GM12801 (cell line): ENCODE results near the gene LUC7L2.

Source experiments
- TF ChIP-seq, protein P1 (sequence below): IDR thresholded peaks from one replicate; pipeline ENCODE4 v1.5.1; 2011; ENCODE audit warnings: control low read depth; ENCODE audit not compliant: insufficient read length; ENCODE audit errors: extremely low read depth

LUC7L2 gene

GRCh38 chr7:139446051-139446890 is 86.6 kb downstream of the LUC7L2 start:
- TF ChIP-seq, protein P1, sequence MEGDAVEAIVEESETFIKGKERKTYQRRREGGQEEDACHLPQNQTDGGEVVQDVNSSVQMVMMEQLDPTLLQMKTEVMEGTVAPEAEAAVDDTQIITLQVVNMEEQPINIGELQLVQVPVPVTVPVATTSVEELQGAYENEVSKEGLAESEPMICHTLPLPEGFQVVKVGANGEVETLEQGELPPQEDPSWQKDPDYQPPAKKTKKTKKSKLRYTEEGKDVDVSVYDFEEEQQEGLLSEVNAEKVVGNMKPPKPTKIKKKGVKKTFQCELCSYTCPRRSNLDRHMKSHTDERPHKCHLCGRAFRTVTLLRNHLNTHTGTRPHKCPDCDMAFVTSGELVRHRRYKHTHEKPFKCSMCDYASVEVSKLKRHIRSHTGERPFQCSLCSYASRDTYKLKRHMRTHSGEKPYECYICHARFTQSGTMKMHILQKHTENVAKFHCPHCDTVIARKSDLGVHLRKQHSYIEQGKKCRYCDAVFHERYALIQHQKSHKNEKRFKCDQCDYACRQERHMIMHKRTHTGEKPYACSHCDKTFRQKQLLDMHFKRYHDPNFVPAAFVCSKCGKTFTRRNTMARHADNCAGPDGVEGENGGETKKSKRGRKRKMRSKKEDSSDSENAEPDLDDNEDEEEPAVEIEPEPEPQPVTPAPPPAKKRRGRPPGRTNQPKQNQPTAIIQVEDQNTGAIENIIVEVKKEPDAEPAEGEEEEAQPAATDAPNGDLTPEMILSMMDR: no peak

DNA sequence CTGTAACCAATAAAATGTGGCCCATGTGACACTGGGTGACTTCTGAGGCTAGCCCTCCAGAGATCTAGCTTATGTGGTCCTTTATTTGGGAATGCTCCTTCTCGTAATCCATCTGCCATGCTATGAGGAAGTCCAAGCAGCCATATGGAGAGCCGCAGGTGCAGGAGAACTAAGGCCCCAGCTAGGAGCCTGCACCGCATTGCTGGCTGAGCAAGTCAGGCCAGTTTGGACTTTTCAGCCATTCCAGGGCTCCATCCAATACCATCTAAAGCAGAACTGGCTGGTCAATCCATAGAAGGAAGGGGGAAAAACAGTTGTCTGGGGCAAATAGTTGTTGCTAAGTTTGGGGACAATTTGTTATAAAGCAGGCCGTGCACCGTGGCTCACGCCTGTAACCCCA is 91.2 kb downstream of the LUC7L2 start:
- TF ChIP-seq, protein P1: no peak

DNA sequence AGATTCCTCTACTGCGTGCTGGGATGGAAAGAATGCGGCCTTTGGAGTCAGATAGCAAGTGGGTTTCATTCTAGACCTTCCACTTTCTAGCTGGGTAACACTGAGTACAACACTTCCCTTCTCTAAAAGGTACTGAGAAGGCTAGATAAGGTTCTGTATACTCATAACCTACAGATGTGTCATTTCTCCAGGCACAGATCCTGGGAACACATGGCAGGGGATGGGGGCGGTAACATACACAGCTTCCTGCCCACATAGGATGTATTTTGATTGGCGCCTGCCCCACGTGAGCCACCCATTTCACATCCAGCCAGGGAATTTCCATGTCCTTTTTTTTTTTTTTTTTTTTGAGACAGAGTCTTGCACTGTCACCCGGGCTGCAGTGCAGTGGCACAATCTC is 91.9 kb downstream of the LUC7L2 start:
- TF ChIP-seq, protein P1: no peak

DNA sequence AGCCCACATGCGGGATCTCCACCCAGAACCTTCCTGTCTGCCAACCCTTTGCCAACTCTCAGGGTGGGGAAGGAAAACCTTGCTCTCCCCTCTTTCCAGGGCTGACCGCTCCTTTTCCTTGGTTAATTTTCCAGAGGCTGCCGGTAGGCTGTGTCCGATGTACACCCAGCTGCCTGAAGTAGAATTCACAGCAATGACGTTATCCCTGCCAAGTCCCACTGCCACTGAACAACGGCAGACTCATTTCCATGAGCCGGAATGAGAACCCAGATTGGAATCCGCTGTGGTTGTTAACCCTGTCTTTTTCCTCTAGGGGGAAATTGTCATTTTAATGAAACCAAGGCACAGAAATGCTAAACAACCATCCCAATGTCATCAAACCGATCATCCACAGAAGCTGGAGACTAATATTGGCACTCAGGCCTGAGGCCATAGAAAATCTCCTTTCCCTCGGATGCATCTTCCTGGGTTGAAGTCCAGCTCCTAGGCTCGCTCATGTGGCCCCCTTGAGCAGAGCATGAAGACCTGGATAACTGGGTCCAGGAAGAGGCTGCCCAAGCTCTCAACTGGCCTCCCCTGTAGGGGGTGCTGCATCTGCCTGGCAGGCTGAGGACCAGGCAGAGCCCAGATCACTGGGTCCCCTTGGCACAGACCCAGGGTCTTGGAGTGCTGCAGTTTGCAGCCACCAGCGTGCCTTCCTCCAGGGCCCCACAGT is 93.4 kb downstream of the LUC7L2 start:
- TF ChIP-seq, protein P1: no peak

DNA sequence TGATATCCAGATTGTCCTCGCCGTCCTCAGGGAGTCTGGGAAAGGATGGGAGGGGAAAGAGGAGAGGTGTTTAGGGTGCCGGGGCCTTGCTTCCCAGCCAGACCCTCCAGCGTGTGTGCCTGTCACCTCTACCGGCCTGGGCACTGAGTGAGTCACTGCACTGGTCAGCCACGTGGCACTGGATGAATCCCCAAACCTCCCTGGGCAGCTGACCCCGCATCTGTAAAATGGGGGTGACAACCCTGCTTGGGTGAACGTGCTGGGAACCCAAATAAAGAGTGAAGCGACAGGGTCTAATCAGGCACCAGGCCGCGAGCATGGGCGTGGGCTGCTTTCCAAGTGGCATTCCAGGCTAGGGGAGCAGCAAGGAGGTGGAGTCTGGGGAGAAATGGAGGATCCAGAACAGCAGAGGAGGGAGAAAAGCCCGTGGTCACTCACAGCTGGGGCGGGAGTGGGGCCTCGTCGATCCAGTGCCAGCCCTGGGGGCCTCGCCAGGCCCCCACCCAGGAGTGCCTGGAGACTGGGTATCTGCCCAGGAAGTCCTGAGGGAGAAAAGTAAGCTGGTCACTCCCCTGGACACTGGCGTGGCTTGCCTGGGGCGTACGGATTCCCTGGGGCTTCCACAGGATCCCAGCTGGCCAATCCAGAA is 94.1 kb downstream of the LUC7L2 start:
- TF ChIP-seq, protein P1: no peak

DNA sequence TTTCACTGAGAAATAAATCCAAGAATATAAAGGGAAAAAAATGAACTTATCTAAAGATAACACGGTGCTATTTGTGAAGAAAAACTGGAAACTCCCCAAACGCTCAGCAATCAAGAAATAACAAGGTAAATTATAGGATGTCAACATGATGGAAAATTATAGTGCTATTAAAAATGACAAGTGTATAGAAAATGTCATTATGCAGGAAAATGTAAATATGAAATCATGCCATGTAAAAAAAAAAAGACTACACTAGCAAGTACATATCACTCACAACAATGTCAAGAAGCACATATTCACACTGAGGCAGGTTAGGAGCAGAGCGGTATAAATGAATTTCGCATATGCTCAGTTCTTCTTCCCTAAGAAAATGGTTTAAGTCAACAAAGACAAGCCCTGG is 96.1 kb downstream of the LUC7L2 start:
- TF ChIP-seq, protein P1: no peak

GRCh38 chr7:139456511-139456910 is 96.8 kb downstream of the LUC7L2 start:
- TF ChIP-seq, protein P1: no peak
